IPS-20b (cell line): ENCODE measurements around the gene PTPN11.

Source experiments
- H3K27ac ChIP-seq: one replicate; pipeline ENCODE4 v1.5.1; 2013; ENCODE audit warnings: low read length
- H3K27me3 ChIP-seq: 2 replicates; pipeline ENCODE4 v1.6.1; 2013; ENCODE audit warnings: mild to moderate bottlenecking, low read length, inconsistent platforms; ENCODE audit not compliant: insufficient read depth
- H3K36me3 ChIP-seq: 2 replicates; pipeline ENCODE4 v1.6.1; 2013; ENCODE audit warnings: low read depth, mild to moderate bottlenecking, inconsistent platforms, low read length, moderate library complexity; ENCODE audit not compliant: insufficient read depth
- H3K4me1 ChIP-seq: 2 replicates; pipeline ENCODE4 v1.6.1; 2013; ENCODE audit warnings: mild to moderate bottlenecking, control low read depth, inconsistent platforms, low read length, moderate library complexity; ENCODE audit not compliant: insufficient read depth
- H3K4me3 ChIP-seq: 2 replicates; pipeline ENCODE4 v1.5.1; 2013; ENCODE audit warnings: mild to moderate bottlenecking, low read length, inconsistent platforms
- H3K9ac ChIP-seq: 2 replicates; pipeline ENCODE4 v1.6.1; 2013; ENCODE audit warnings: low read depth, mild to moderate bottlenecking, inconsistent platforms, low read length, moderate library complexity
- H3K9me3 ChIP-seq: 2 replicates; pipeline ENCODE4 v1.6.1; 2013; ENCODE audit warnings: mild to moderate bottlenecking, low read depth, low read length, inconsistent platforms; ENCODE audit not compliant: insufficient read depth

The PTPN11 gene

GRCh38 chr12:112557951-112558630, 139.3 kb downstream of the PTPN11 start:
- no peaks in the 10 kb centered on the region for H3K27me3 ChIP-seq
- H3K4me1 ChIP-seq = no peaks in the 10 kb centered on the region
- H3K36me3 ChIP-seq = no peaks in the 10 kb centered on the region
- H3K27ac ChIP-seq = no peak overlapping the region
- no peak overlapping the region for H3K4me3 ChIP-seq
- H3K9me3 ChIP-seq = no peaks in the 10 kb centered on the region
- H3K9ac ChIP-seq = no peak overlapping the region
